HG02798 (cell line): ENCODE data around the gene ABCB10.
"Not testable (repeated sequence)": the region's sequence is repeated elsewhere in the genome, so short reads cannot be mapped to it uniquely, and the experiment has no call there.

Source experiments
- ATAC-seq: cut with Tn5 transposase; IDR thresholded peaks from one replicate; pipeline ENCODE4 v1.9.1; 2021; ENCODE audit warnings: mild to moderate bottlenecking; ENCODE audit not compliant: unreplicated experiment, poor library complexity

Gene ABCB10

GRCh38 chr1:229574679-229575442, 16.4 kb upstream of the ABCB10 start:
- no peak for ATAC-seq

DNA sequence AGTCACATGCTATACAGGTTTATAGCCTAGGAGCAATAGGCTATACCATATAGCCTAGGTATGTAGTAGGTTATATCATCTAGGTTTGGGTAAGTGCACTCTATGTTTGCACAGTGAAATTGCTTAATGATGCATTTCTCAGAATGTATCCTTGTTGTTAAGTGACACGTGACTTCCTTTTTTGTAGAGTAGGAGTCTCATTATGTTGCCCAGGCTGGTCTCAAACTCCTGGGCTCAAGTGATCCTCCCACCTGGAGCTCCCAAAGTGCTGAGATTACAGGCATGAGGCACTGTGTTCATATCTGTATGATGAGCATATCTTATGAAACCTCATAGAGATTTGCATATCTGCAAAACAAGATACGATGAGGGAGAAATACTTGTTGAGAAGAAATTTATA, 13.8 kb upstream of the ABCB10 start:
- no peak for ATAC-seq

DNA sequence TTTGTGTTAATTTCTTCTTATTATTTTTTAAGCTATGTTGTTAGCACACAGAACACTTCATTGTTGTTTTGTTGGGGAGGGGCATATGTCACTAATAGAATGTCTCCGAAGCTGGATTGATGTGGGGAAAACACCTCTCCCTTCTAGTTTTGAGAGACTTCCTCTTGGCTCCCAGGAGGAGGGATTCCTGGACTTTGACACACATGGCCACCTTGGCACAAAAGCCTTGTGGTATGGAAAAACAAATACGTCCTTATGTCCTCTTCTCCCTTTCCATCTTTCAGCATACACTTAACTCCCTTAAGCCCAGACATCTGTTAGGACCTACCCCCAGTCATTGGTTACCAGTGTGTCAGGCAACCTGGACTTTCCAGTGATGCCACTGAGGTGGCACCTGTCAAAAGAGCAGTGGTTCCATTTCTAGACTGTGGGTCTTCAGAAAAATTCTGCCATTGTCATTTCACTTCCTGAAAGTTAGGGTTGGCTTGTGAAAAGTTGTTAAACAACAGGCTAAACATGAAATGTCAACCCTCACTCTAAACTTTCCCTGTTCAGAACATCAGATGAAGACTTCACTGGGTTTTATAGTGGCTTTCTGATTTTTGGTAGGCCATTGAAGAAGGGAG, 12.5 kb upstream of the ABCB10 start:
- ATAC-seq = no peak

DNA sequence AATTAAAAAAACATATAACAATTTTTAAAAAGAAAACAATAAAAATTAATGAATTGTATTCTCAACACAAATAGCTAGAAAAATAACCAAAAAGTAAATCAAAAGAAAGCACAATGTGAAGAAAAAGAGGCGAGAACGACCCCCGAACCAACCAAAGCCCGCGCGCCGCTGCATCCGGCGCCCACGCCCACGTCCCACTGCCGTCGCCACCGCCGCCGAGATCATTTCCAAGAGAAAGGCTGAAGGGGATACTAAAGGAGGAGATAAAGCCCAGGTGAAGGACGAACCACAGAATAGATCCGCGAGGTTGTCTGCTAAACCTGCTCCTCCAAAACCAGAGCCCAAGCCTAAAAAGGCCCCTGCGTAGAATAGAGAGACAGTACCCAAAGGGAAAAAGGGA, 11.8 kb upstream of the ABCB10 start:
- ATAC-seq = no peak

DNA sequence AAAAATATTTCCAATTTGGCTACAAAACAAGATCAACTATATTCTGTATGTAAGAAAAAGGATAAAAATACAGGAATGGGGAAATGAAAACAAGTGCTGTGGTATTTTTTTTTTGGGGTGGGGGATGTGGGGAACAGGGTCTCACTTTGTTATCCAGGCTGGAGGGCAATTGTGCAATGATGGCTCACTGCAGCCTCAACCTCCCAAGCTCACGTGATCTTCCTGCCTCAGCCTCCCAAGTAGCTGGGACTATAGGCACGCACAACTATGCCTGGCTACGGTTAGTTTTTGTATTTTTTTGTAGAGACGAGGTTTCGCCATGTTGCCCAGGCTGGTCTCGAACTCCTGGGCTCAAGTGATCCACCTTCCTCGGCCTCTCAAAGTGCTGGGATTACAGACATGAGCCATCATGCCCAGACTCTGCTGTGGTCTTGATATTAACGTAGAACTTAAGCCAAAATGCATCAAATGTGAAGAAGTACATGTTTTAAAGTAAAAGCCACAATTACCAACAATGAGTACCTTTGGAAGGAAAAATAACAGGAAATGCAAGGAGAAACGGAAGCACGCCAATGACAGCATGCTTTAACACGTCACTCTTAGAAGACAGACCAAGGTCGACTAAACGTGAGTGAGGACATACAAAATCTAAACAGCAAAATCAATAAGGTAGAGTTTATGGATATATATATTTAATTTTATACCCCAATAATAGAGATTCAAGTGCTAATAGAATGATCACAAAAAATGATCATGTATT, 8.8 kb upstream of the ABCB10 start:
- no peak for ATAC-seq

GRCh38 chr1:229563701-229564100, 5.2 kb upstream of the ABCB10 start:
- ATAC-seq = no peak

DNA sequence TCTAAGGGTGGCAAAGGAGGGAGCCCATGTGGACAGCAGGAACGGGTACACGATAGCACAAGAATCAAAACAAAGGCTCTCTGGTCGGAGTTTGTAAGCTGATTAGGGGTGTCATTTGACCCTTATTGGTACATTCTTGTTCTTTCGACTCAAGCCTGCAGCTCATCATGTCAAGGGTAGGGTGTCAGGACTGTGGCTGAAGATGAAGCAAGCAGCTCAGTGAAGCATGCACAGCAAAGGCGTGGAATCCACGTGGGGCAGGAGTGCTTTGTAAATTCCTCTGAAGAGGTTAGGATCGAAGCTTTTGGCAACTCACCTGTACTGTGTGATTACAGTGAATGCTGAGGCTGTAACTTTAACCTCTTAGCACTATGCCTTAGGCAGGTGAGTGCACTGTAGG, 4.7 kb upstream of the ABCB10 start:
- ATAC-seq = no peak

GRCh38 chr1:229562686-229563085, 4.2 kb upstream of the ABCB10 start:
- no peak for ATAC-seq

DNA sequence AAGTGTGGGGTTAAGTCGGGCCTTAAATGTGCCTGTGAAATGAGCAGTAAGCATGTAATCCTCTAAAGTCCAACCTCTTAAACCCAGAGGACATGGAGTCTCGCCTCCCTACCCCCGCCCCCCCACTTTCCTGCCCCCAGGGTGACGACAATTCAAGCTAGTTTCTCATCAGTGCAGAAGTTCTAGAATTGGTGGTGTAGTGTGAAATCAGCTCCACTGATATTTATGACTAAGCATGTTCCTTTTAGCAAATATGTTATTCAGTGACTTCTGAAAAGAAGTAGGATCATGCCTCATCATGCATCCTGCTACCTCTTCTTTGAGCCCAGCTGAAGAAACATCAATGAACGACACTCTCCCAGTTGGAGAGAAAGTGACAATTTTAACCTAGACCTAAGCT, 2.6 kb upstream of the ABCB10 start:
- no peak for ATAC-seq

DNA sequence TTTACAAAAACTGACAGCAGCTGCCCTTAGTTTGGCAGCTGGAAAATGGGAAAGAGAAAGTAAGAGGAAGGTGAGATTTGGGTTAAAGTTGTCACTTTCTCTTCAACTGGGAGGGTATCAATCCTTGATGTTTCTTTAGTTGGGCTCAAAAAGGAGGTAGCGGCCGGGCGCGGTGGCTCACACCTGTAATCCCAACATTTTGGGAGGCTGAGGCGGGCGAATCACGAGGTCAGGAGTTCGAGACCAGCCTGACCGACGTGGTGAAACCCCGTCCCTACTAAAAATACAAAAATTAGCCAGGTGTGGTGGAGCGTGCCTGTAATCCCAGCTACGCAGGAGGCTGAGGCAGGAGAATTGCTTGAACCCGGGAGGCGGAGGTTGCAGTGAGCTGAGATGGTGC, 1.6 kb upstream of the ABCB10 start:
- ATAC-seq = not testable (repeated sequence)

DNA sequence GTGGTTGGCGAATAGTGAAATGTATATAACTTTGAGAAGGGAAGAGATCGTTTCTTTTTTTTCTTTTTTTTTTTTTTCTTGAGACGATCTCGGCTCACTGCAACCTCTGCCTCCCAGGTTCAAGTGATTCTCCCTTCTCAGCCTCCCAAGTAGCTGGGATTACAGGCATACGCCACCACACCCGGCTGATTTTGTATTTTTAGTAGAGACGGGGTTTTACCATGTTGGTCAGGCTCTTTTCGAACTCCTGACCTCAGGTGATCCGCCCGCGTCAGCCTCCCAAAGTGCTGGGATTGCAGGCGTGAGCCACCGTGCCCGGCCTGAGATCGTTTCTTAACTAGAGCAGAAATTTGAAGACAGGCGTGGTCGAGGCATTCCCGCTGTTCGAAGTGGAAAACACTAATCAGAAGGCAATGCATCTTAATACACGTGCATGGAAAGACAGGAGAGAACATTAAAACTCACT, 862 bp upstream of the ABCB10 start:
- not testable (repeated sequence) for ATAC-seq

DNA sequence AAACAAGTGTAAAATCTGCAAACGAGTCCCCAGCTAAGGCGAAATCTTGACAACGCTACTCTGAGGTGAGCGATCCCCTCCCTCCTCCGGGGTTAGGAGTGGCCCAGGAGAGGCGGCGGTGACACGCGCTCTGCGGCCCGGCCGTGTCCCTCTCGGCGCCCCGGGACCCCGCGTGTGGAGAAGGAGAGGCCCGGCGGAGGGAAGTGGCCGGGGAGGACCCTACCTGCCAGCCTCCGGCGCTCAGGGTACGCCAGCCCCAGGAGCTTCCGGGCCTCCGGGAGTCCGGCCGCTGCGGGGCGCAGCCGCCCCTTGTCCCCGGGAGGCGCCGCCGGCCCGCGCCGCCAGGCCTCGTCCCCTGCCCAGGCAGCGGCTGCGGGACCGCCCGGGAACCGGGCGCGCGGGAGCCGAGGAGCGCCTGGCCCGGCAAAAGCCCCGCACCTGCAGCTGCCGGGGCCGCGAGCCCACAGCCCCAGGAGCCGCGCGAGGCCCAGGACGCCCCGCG, 543 bp downstream of the ABCB10 start:
- peak; percentile 31 for ATAC-seq

GRCh38 chr1:229557200-229557850, 1.2 kb downstream of the ABCB10 start:
- ATAC-seq = no peak

- no peak for ATAC-seq
Observed at GRCh38 chr1:229554886-229555621, 3.5 kb downstream of the ABCB10 start.

GRCh38 chr1:229553621-229554130, 4.8 kb downstream of the ABCB10 start:
- ATAC-seq = no peak

DNA sequence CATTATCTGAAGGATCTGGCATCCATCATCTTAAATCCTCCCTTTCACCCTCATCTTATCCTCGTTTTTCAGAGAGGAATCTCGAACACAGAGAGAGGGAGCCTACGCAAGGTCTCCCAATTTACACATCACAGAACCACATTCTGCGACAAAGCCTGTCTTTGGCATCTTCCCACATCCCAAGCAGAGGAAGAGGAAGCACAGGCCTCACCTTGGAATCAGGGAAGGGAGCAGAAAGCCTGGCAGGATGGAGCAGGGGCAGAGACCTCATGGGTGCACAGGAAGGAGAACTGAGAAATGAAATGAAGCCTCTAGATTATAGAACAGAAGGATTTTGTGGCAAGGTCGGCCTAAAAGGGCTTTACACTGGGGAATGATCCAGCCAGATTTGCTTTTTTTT, 5.8 kb downstream of the ABCB10 start:
- ATAC-seq = no peak

DNA sequence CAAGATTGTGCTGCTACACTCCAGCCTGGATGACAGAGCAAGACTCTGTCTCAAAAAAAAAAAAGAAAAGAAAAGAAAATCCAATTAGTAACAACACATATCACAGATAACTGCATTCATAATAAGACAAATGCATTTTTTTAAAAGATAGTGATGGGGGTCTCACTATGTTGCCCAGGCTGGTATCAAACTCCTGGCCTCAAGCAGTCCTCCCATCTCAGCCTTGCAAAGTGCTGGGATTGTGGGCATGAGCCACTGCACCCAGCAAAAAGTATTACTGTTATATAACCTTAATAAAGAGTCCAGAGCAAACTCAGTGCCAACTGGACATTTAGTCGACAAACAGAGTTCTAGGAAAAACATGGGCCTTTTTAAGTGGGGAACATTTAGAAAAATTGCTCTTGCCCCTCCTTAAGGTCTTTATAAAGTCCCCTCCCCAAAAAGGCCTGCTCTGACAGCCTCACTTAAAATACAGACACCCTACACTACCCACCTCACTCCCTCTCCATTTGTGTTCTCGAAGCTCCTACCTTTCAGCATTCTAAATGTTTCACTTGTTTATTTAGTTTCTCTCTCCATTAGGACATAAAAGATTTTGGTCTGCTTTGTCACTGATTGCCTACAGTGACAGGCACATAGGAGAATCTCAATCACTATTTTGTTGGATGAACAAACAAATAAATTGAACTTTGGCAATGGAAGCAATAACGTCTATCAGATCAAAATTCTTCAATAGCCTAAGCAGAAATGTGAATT, 7.5 kb downstream of the ABCB10 start:
- ATAC-seq = no peak

GRCh38 chr1:229547542-229547941, 11.0 kb downstream of the ABCB10 start:
- no peak for ATAC-seq

GRCh38 chr1:229544587-229544986, 13.9 kb downstream of the ABCB10 start:
- no peak for ATAC-seq
